BJ (cell line): ENCODE data around the gene SPRR1A. TPM values are rescaled to one million over a fixed set of nuclear protein-coding genes. Genes with fewer than 3 reads are reported as not detected.

Experiments
- CTCF ChIA-PET: fragments of 350-600 bp; formaldehyde crosslinking; extraction: SDS; loops from one replicate; lab custom pipeline; 2021; ENCODE audit warnings: antibody characterized with exemption, inconsistent platforms; lab: Yijun Ruan, JAX
- POLR2A ChIA-PET: fragments of 300-600 bp; sonication (Branson Sonifier 250); formaldehyde crosslinking; extraction: SDS; loops from one replicate; lab custom pipeline; 2021; ENCODE audit warnings: antibody characterized with exemption; lab: Charles Lee
- DNase-seq: peaks from one replicate; pipeline ENCODE4 v3.0.0-alpha.2; 2011; ENCODE audit warnings: low read depth
- H3K27me3 ChIP-seq: 2 replicates; pipeline ENCODE4 v1.6.0; 2011; ENCODE audit warnings: low read length; ENCODE audit not compliant: control insufficient read depth, insufficient read depth
- H3K36me3 ChIP-seq: 2 replicates; pipeline ENCODE4 v1.5.1; 2011; ENCODE audit warnings: low read length; ENCODE audit not compliant: control insufficient read depth, insufficient read depth
- H3K4me3 ChIP-seq: 2 replicates; pipeline ENCODE4 v1.5.1; 2011; ENCODE audit warnings: low read depth, mild to moderate bottlenecking, control low read depth, low read length
- CTCF ChIP-seq: IDR thresholded peaks from 2 replicates; pipeline ENCODE4 v1.5.1; 2011; ENCODE audit warnings: low read depth, mild to moderate bottlenecking, control low read depth, inconsistent platforms, low read length, moderate library complexity; ENCODE audit not compliant: insufficient read depth
- polyA plus RNA-seq: library from polyadenylated mRNA; depleted of rRNA; stranded (reverse); fragments of >200 nt; gene quantifications from 2 replicates; pipeline ENCODE4 v1.2.3, GENCODE V29; 2011; rRNA removed
- small RNA-seq: library from RNA; depleted of rRNA; stranded (forward); fragments of <200 nt; gene quantifications from one replicate; pipeline ENCODE3, GENCODE V24; 2012; ENCODE audit warnings: low replicate concordance, low read depth; ENCODE audit not compliant: insufficient read length

Gene SPRR1A
- polyA plus RNA-seq, 1 experiment: not detected

DNA sequence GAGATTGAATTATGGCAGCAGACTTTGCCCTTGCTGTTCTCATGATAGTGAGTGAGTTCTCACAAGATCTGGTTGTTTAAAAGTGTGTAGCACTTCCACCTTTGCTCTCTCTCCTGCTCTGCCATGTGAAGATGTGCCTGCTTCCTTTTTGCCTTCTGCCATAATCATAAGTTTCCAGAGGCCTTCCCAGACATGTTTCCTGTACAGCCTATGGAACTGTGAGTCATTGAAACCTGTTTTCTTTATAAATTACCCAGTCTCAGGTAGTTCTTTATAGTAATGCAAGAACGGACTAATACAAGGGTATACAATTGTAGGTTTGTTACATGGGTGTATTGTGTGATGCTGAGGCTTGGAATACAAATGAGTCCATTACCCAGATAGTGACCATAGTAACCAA lies 51.3 kb downstream of the SPRR1A start:
- Histone ChIP-seq H3K36me3 (no peaks in the 10 kb centered on the region), H3K4me3 (no peak overlapping the region), H3K27me3 (no peaks in the 10 kb centered on the region)
- ChIA-PET POLR2A (no interaction called here), CTCF (no interaction called here)
- no peak for DNase-seq
- no peak for TF ChIP-seq CTCF

Small RNA genes within 50 kb of the gene (small RNA-seq; reads per million reads assigned to genes)
- gene AL356867.1 (not detected), gene RF00322 (not detected), gene SPRR1A (not detected)

Other genes starting within 250 kb of the SPRR1A start
- not detected in 2 replicates for gene KPRP, start 226.1 kb upstream of the SPRR1A start, polyA plus RNA-seq
- gene LCE1F, start 208.9 kb upstream of the SPRR1A start, polyA plus RNA-seq: not detected in 2 replicates
- gene LCE1E, start 197.8 kb upstream of the SPRR1A start, polyA plus RNA-seq: not detected in 2 replicates
- not detected in 2 replicates for gene LCE1D, start 187.4 kb upstream of the SPRR1A start, polyA plus RNA-seq
- not detected in 2 replicates for gene LCE1C, start 177.4 kb upstream of the SPRR1A start, polyA plus RNA-seq
- not detected in 2 replicates for gene LCE1B, start 172.1 kb upstream of the SPRR1A start, polyA plus RNA-seq
- gene LCE1A, start 156.6 kb upstream of the SPRR1A start, polyA plus RNA-seq: not detected in 2 replicates
- gene LCE6A, start 141.2 kb upstream of the SPRR1A start, polyA plus RNA-seq: not detected in 2 replicates
- gene LCE7A, start 124.1 kb upstream of the SPRR1A start, polyA plus RNA-seq: not detected in 2 replicates
- gene SMCP, start 105.8 kb upstream of the SPRR1A start, polyA plus RNA-seq: not detected in 2 replicates
- 0.05 TPM in 1 of 2 replicates, not detected in the other for gene IVL, start 75.5 kb upstream of the SPRR1A start, polyA plus RNA-seq
- not detected in 2 replicates for gene SPRR5, start 36.9 kb upstream of the SPRR1A start, polyA plus RNA-seq
- not detected in 2 replicates for gene SPRR4, start 13.4 kb upstream of the SPRR1A start, polyA plus RNA-seq
- gene SPRR3, start 17.7 kb downstream of the SPRR1A start, polyA plus RNA-seq: not detected in 2 replicates
- not detected in 2 replicates for gene SPRR1B, start 47.1 kb downstream of the SPRR1A start, polyA plus RNA-seq
- not detected in 2 replicates for gene SPRR2D, start 57.0 kb downstream of the SPRR1A start, polyA plus RNA-seq
- not detected in 2 replicates for gene SPRR2A, start 73.4 kb downstream of the SPRR1A start, polyA plus RNA-seq
- not detected in 2 replicates for gene SPRR2B, start 87.5 kb downstream of the SPRR1A start, polyA plus RNA-seq
- not detected in 2 replicates for gene SPRR2E, start 110.4 kb downstream of the SPRR1A start, polyA plus RNA-seq
- not detected in 2 replicates for gene SPRR2F, start 129.4 kb downstream of the SPRR1A start, polyA plus RNA-seq
- gene SPRR2G, start 166.8 kb downstream of the SPRR1A start, polyA plus RNA-seq: not detected in 2 replicates
- gene LELP1, start 219.3 kb downstream of the SPRR1A start, polyA plus RNA-seq: not detected in 2 replicates
- not detected in 2 replicates for gene PRR9, start 233.5 kb downstream of the SPRR1A start, polyA plus RNA-seq